Measurements from ENCODE around the gene LRRC56.

GRCh38 chr11:555780-556661, 18.7 kb downstream of the LRRC56 start:
- TF ChIP-seq BHLHE40 (IDR thresholded peaks at IDR 0.05; ENCODE audit: low read length) (no peak), HOXB6 (CRISPR knock-in tag; IDR thresholded peaks at IDR 0.05; ENCODE audit: borderline replicate concordance) (no peak), ZNF121 (CRISPR knock-in tag; conservative IDR thresholded peaks at IDR 0.05) (no peak), ZNF354B (CRISPR knock-in tag; IDR thresholded peaks at IDR 0.05) (no peak), CREB1 (IDR thresholded peaks at IDR 0.05) (no peak), CREB1 (CRISPR knock-in tag; IDR thresholded peaks at IDR 0.05) (no peak), CHD2 (IDR thresholded peaks at IDR 0.05; ENCODE audit: low read depth, low read length) (no peak), POLR2A (conservative IDR thresholded peaks at IDR 0.05) (no peak), CTCF (IDR thresholded peaks at IDR 0.05 in 2 of 3, conservative IDR thresholded peaks at IDR 0.05 in 1 of 3; ENCODE audit: insufficient read depth in 2 of 3, low read depth in 1 of 3, low read length in 3 of 3) (no peak), EP400 (IDR thresholded peaks at IDR 0.05) (no peak), BRF2 (IDR thresholded peaks at IDR 0.05; ENCODE audit: borderline replicate concordance, insufficient read depth, insufficient read length) (no peak), ZBTB1 (CRISPR knock-in tag; IDR thresholded peaks at IDR 0.05; ENCODE audit: borderline replicate concordance, low read depth) (no peak), FOXJ3 (CRISPR knock-in tag; IDR thresholded peaks at IDR 0.05) (no peak)
